H54 (cell line): ENCODE measurements around the gene DEPDC5.
"Not testable (repeated sequence)": the region's sequence is repeated elsewhere in the genome, so short reads cannot be mapped to it uniquely, and the experiment has no call there.

Experiments used
- DNase-seq: peaks from one replicate; pipeline ENCODE4 v3.0.0; 2011; ENCODE audit warnings: low spot score, mixed read lengths; ENCODE audit not compliant: insufficient read length
- FAIRE-seq: peaks from 3 replicates; lab custom pipeline; 2011; peaks lifted over from hg19 to GRCh38; lab: Jason Lieb, UNC
- POLR2A ChIP-seq: IDR thresholded peaks from 2 replicates; pipeline ENCODE4 v1.6.1; 2011; ENCODE audit warnings: low read depth, mild to moderate bottlenecking, low read length

Gene DEPDC5

GRCh38 chr22:31737932-31738331 lies 15.9 kb upstream of the DEPDC5 start:
- FAIRE-seq, result no peak

DNA sequence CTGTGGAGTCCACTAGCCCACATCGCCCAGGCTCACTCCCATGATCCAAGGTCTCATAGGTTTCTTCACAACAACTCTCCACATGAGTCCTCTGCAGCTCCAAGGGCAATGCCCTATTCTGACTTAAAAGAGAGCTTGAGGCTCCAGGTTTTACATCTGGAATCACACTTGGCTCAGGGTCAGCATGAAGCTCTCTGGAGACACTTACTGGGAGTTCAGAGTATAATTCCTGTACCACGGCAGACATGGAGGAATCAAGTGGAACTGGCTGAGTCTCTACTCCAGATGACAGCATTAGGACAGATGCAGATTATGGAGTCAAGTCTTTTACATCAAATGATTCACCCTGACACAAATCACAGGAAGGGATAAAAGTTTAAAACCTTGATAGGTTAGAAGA lies 15.3 kb upstream of the DEPDC5 start:
- DNase-seq (no peak), FAIRE-seq (no peak)
- no peak for TF ChIP-seq POLR2A

More at GRCh38 chr22:31737932-31738331, 15.9 kb upstream of the DEPDC5 start:
- no peak for TF ChIP-seq POLR2A
- DNase-seq, result no peak

DNA sequence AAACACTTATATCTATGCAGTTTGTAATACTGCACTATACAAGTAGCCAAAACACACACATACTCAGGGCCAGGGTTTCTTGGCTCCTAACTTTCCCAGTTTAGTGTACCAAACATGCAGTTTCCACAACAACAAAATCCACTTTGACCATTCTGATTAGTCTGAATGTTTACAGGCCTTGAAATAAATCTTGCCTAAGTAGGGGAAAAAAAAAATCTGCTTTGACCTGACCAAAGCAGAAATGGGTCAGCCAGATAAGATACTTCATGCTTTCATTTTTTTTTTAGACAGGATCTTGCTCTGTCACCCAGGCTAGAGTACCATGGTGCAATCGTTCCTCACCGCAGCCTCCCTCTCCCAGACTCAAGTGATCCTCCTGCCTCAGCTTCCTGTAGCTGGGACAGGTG lies 14.0 kb upstream of the DEPDC5 start:
- no peak for FAIRE-seq
- no peak for TF ChIP-seq POLR2A
- DNase-seq, result no peak

GRCh38 chr22:31740314-31740713 lies 13.5 kb upstream of the DEPDC5 start:
- DNase-seq, FAIRE-seq: not testable (repeated sequence)

- DNase-seq, result no peak
- no peak for FAIRE-seq
- no peak for TF ChIP-seq POLR2A
Measured at GRCh38 chr22:31742115-31742514, 11.7 kb upstream of the DEPDC5 start.

- FAIRE-seq (no peak), DNase-seq (no peak)
- no peak for TF ChIP-seq POLR2A
Measured at GRCh38 chr22:31742682-31743081, 11.1 kb upstream of the DEPDC5 start.

DNA sequence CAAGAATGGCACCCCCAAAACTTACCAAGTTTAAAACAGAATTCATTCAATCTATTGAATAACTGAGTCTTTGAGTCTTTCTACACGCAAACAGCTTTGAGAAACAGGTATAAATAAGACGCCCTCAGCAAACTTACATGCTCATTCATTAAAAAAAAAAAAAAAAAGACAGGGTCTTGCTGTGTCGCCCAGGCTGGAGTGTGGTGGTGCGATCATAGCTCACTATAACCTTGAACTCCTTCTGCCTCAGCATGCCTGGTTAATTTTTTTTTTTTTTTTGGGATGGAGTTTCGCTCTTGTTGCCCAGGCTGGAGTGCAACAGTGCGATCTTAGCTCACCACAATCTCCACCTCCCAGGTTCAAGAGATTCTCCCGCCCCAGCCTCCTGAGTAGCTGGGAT lies 9.9 kb upstream of the DEPDC5 start:
- FAIRE-seq (no peak), DNase-seq (no peak)
- TF ChIP-seq POLR2A, result no peak

DNA sequence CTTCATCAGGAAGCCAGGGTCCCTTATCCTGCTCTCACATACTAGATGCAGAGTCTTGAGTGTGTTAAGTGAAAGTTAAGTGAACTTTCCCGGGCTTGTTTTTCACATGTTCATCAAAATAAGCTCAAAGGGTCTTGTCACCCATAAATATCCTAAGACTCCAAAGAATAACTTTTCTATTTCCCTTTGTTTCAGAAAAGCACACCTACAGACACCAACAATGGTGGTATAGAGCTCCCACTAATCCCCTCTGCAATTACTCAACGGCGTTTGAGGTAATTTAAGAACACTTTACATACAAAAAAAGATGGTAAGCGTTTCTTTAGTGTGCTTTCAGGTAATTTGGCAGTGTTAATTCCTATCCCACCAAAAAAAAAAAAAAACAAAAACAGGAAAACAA lies 6.4 kb upstream of the DEPDC5 start:
- no peak for DNase-seq
- FAIRE-seq, result no peak
- TF ChIP-seq POLR2A, result no peak

GRCh38 chr22:31748490-31748889 lies 5.3 kb upstream of the DEPDC5 start:
- FAIRE-seq (no peak), DNase-seq (no peak)
- no peak for TF ChIP-seq POLR2A

- no peak for FAIRE-seq
Measured at GRCh38 chr22:31749636-31750364, 4.0 kb upstream of the DEPDC5 start, which contains the start of gene PRR14L. Gene PRR14L, minus strand, starts transcription at chr22:31750132. Its CDS starts 11,272 bp downstream, at chr22:31738860.

GRCh38 chr22:31750365-31751284 lies 3.2 kb upstream of the DEPDC5 start:
- no peak for FAIRE-seq
- TF ChIP-seq POLR2A, result no peak

More at GRCh38 chr22:31749636-31750364, 4.0 kb upstream of the DEPDC5 start, which contains the start of gene PRR14L:
- TF ChIP-seq POLR2A, result peak; percentile 63
- peak; percentile 55 for DNase-seq

DNA sequence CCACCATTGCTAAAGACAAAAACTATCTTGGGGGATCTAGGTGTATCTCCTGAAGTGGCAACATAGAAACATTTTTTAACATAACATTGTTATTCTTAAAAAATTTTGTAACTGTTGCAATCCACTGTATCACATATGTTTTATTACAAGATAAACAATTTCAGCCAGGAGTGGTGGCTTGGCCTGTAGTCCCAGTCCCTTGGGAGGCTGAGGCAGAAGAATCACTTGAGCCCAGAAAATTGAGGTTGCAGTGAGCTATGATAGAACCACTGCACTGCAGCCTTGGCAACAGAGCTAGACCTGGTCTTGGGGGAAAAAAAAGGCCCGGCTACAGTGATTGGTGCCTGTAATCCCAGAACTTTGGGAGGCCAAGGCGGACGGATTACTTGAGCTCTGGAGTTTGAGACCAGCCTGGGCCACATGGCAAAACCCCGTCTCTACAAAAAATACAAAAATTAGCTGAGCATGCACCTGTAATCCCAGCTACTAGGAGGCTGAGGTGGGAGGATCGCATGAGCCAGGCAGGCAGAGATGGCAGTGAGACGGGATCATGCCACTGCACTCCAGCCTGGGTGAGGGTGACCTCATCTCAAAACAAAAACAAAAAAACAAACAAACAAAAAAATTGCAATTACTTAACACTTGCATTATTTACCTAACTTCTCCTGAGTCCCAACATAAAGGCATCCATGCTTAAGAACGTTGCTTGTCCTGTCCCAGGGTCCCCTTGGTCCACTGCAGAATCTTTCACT lies 1.5 kb upstream of the DEPDC5 start:
- FAIRE-seq, result no peak
- TF ChIP-seq POLR2A, result no peak

More at GRCh38 chr22:31750365-31751284, 3.2 kb upstream of the DEPDC5 start:
- DNase-seq, result no peak

GRCh38 chr22:31753005-31753633 lies 700 bp upstream of the DEPDC5 start:
- DNase-seq (no peak), FAIRE-seq (no peak)
- no peak for TF ChIP-seq POLR2A

More for the DNA sequence above, 1.5 kb upstream of the DEPDC5 start:
- DNase-seq, result no peak

DNA sequence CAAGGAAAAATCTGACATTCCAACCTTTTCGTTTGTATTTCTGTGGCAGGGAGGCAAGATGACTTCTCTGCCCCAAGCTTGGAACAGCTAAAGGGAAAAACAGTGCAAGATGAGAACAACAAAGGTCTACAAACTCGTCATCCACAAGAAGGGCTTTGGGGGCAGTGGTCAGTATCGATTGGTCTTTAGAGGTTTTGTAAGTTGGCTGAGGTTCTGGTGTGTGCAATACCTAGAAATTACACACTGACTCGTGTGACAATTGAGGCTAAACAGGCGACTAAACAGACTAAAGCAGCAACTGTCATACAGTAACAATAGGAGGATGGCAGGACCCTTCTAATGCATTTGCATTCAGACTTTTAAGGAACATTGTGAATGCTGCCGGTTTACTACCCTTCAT lies 994 bp downstream of the DEPDC5 start:
- no peak for DNase-seq
- no peak for TF ChIP-seq POLR2A
- no peak for FAIRE-seq
